DND-41 (cell line): Measurements from ENCODE around the gene PDS5B.

ENCODE experiments used
- ATAC-seq: fragments of 200-7000 bp; cut with Tn5 transposase; 3 replicates; pipeline ENCODE4 v1.9.1; 2021; ENCODE audit warnings: low read depth; ENCODE audit not compliant: insufficient read depth
- DNase-seq: peaks from one replicate; pipeline ENCODE4 v3.0.0-alpha.2; 2020
- H2AFZ ChIP-seq: 2 replicates; pipeline ENCODE4 v1.6.0; 2012; ENCODE audit warnings: low read depth, low read length
- H3K27ac ChIP-seq: 2 replicates; pipeline ENCODE4 v1.5.1; 2012; ENCODE audit warnings: low read length, inconsistent platforms
- H3K27me3 ChIP-seq: fragments of 200-600 bp; sonication (generic); 2 replicates; pipeline ENCODE4 v1.6.0; 2012; ENCODE audit warnings: low read length, mild to moderate bottlenecking, inconsistent platforms; ENCODE audit not compliant: insufficient read depth, poor library complexity
- H3K36me3 ChIP-seq: 2 replicates; pipeline ENCODE4 v1.5.1; 2012; ENCODE audit warnings: low read length, inconsistent platforms; ENCODE audit not compliant: insufficient read depth
- H3K4me1 ChIP-seq: 2 replicates; pipeline ENCODE4 v1.5.1; 2012; ENCODE audit warnings: mild to moderate bottlenecking, low read length; ENCODE audit not compliant: insufficient read depth
- H3K4me2 ChIP-seq: 2 replicates; pipeline ENCODE4 v1.6.0; 2012; ENCODE audit warnings: mild to moderate bottlenecking, moderate library complexity, low read length, inconsistent platforms; ENCODE audit not compliant: insufficient read depth
- H3K4me3 ChIP-seq, 2 experiments: fragments of 200-600 bp in 1 of 2; shearing (Covaris generic) in 1 of 2; 2 replicates each; pipeline ENCODE4 v1.5.1; 2012 to 2016; ENCODE audit warnings: inconsistent platforms in 2 of 2, low read length in 2 of 2, mild to moderate bottlenecking in 2 of 2, low read depth in 1 of 2, moderate library complexity in 1 of 2
- H3K79me2 ChIP-seq: 2 replicates; pipeline ENCODE4 v1.6.0; 2012; ENCODE audit warnings: low read length, inconsistent platforms; ENCODE audit not compliant: insufficient read depth
- H3K9ac ChIP-seq: 2 replicates; pipeline ENCODE4 v1.6.0; 2012; ENCODE audit warnings: low read depth, mild to moderate bottlenecking, inconsistent platforms, low read length, moderate library complexity
- H3K9me3 ChIP-seq: 2 replicates; pipeline ENCODE4 v1.5.1; 2012; ENCODE audit warnings: low read length, moderate library complexity, mild to moderate bottlenecking, inconsistent platforms; ENCODE audit not compliant: insufficient read depth, severe bottlenecking
- H4K20me1 ChIP-seq: 2 replicates; pipeline ENCODE4 v1.6.0; 2012; ENCODE audit warnings: low read length; ENCODE audit not compliant: insufficient read depth
- CTCF ChIP-seq: IDR thresholded peaks from 2 replicates; pipeline ENCODE4 v1.5.1; 2012; ENCODE audit warnings: borderline replicate concordance, low read length, moderate library complexity, mild to moderate bottlenecking; ENCODE audit not compliant: poor library complexity, severe bottlenecking; ENCODE audit errors: extremely low read depth
- EZH2 ChIP-seq: IDR thresholded peaks from 3 replicates; pipeline ENCODE4 v1.6.1; 2012; ENCODE audit warnings: borderline replicate concordance, low read depth, mild to moderate bottlenecking, moderate library complexity, low read length, inconsistent platforms; ENCODE audit not compliant: severe bottlenecking

Gene PDS5B

GRCh38 chr13:32629866-32630265 is 43.6 kb downstream of the PDS5B start:
- no peak for TF ChIP-seq EZH2
- no peak for TF ChIP-seq CTCF

GRCh38 chr13:32632343-32632909 is 46.2 kb downstream of the PDS5B start:
- Histone ChIP-seq H3K27me3 (no peaks in the 10 kb centered on the region), H3K36me3 (peaks cover 7% of the 10 kb centered on the region; the same call in 1 of the 2 replicates), H4K20me1 (peaks cover 68% of the 10 kb centered on the region), H3K27ac (no peak overlapping the region; the same call in 1 of the 2 replicates), H3K4me1 (0 out of 2 replicates have a peak, but pooled peaks cover 3% of the 10 kb centered on the region), H3K9me3 (no peaks in the 10 kb centered on the region), H3K9ac (no peak overlapping the region), H3K79me2 (peaks cover 99% of the 10 kb centered on the region), H3K4me3 (no peak overlapping the region), H3K4me2 (no peak overlapping the region), H2AFZ (no peak overlapping the region)
- no peak for TF ChIP-seq CTCF
- TF ChIP-seq EZH2 = no peak
- ATAC-seq (peak; percentile 52; the same call in 2 of the 3 replicates), DNase-seq (no peak)

More at GRCh38 chr13:32629866-32630265, 43.6 kb downstream of the PDS5B start:
- DNase-seq (no peak), ATAC-seq (no peak)
- Histone ChIP-seq H3K36me3 (peaks cover 7% of the 10 kb centered on the region; the same call in 1 of the 2 replicates), H3K4me1 (peaks cover 3% of the 10 kb centered on the region; the same call in 1 of the 2 replicates), H3K27ac (no peak overlapping the region), H3K27me3 (no peaks in the 10 kb centered on the region), H3K9me3 (no peaks in the 10 kb centered on the region), H3K9ac (no peak overlapping the region), H3K4me3 (no peak overlapping the region), H3K4me2 (no peak overlapping the region), H3K79me2 (peaks cover 100% of the 10 kb centered on the region), H4K20me1 (peaks cover 70% of the 10 kb centered on the region), H2AFZ (no peak overlapping the region)

GRCh38 chr13:32636711-32637110 is 50.5 kb downstream of the PDS5B start:
- Histone ChIP-seq H3K36me3 (no peaks in the 10 kb centered on the region), H3K9ac (no peak overlapping the region), H3K27ac (no peak overlapping the region), H3K27me3 (no peaks in the 10 kb centered on the region), H3K9me3 (no peaks in the 10 kb centered on the region), H3K4me3 (no peak overlapping the region), H2AFZ (no peak overlapping the region), H4K20me1 (peaks cover 58% of the 10 kb centered on the region), H3K4me2 (no peak overlapping the region), H3K79me2 (peaks cover 99% of the 10 kb centered on the region), H3K4me1 (peaks cover 3% of the 10 kb centered on the region; the same call in 1 of the 2 replicates)
- ATAC-seq = no peak
- no peak for DNase-seq
- TF ChIP-seq EZH2 (no peak), CTCF (no peak)
